OCI-LY7 (cell line): ENCODE data around the gene MPZL3. TPM values are rescaled to one million over a fixed set of nuclear protein-coding genes. Genes with fewer than 3 reads are reported as not detected.

Experiments
- BruUV-seq: library from RNA; stranded (reverse); fragments of 400-500 nt; replicated peaks from 2 replicates; lab custom pipeline; 2021; lab: Mats Ljungman, UMichigan
- CTCF ChIA-PET: fragments of 300-600 bp; sonication (Branson Sonifier 250); formaldehyde crosslinking; loops from one replicate; lab custom pipeline; 2022; ENCODE audit warnings: antibody characterized with exemption; ENCODE audit not compliant: unreplicated experiment; lab: Charles Lee
- POLR2A ChIA-PET: fragments of 300-600 bp; sonication (Branson Sonifier 250); formaldehyde crosslinking; loops from one replicate; lab custom pipeline; 2022; ENCODE audit warnings: antibody characterized with exemption; lab: Charles Lee
- DNase-seq: peaks from one replicate; pipeline ENCODE4 v3.0.0-alpha.2; 2015; ENCODE audit warnings: low spot score
- H2AFZ ChIP-seq: fragments of 200-600 bp; sonication (generic), shearing (Covaris generic); 2 replicates; pipeline ENCODE4 v1.6.1; 2014; ENCODE audit warnings: mild to moderate bottlenecking, antibody characterized with exemption, low read length, moderate library complexity
- H3K27ac ChIP-seq: fragments of 200-600 bp; sonication (generic); 2 replicates; pipeline ENCODE4 v1.5.1; 2014; ENCODE audit warnings: mixed run types, low read depth, mild to moderate bottlenecking, moderate library complexity, low read length, inconsistent platforms; ENCODE audit not compliant: poor library complexity, severe bottlenecking
- H3K36me3 ChIP-seq: fragments of 200-600 bp; sonication (generic); 2 replicates; pipeline ENCODE4 v1.6.1; 2014; ENCODE audit warnings: mild to moderate bottlenecking, antibody characterized with exemption, low read length, moderate library complexity, mixed read lengths; ENCODE audit not compliant: insufficient read depth
- H3K4me1 ChIP-seq: fragments of 200-600 bp; sonication (generic); 2 replicates; pipeline ENCODE4 v1.5.1; 2014; ENCODE audit warnings: mild to moderate bottlenecking, low read length; ENCODE audit not compliant: insufficient read depth, poor library complexity, severe bottlenecking
- H3K4me2 ChIP-seq: fragments of 200-600 bp; sonication (generic); 2 replicates; pipeline ENCODE4 v1.6.1; 2014; ENCODE audit warnings: mild to moderate bottlenecking, low read length
- H3K4me3 ChIP-seq: fragments of 200-600 bp; sonication (generic); 2 replicates; pipeline ENCODE4 v1.5.1; 2014; ENCODE audit warnings: mild to moderate bottlenecking, low read depth, low read length; ENCODE audit not compliant: poor library complexity, severe bottlenecking
- H3K79me2 ChIP-seq: fragments of 200-600 bp; sonication (generic); 2 replicates; pipeline ENCODE4 v1.6.1; 2016; ENCODE audit warnings: low read depth, mild to moderate bottlenecking, low read length, moderate library complexity, mixed read lengths; ENCODE audit not compliant: insufficient read depth
- H3K9me2 ChIP-seq: fragments of 200-600 bp; sonication (generic); 2 replicates; pipeline ENCODE4 v1.6.1; 2016; ENCODE audit warnings: mild to moderate bottlenecking, low read length, mixed read lengths; ENCODE audit not compliant: insufficient read depth
- H3K9me3 ChIP-seq: fragments of 200-600 bp; sonication (generic); 2 replicates; pipeline ENCODE4 v1.6.1; 2014; ENCODE audit warnings: mild to moderate bottlenecking, mixed run types, low read length, mixed read lengths
- H4K20me1 ChIP-seq: fragments of 200-600 bp; sonication (generic); 2 replicates; pipeline ENCODE4 v1.6.1; 2014; ENCODE audit warnings: mild to moderate bottlenecking, antibody characterized with exemption, low read length, moderate library complexity, mixed read lengths; ENCODE audit not compliant: insufficient read depth
- CTCF ChIP-seq: fragments of 200-600 bp; sonication (generic); conservative IDR thresholded peaks from 2 replicates; pipeline ENCODE4 v1.5.1; 2014; ENCODE audit warnings: mild to moderate bottlenecking, antibody characterized with exemption, low read length, moderate library complexity, mixed read lengths
- EZH2phosphoT487 ChIP-seq: fragments of 200-600 bp; sonication (generic); IDR thresholded peaks from 2 replicates; pipeline ENCODE4 v1.6.1; 2018; ENCODE audit warnings: low read depth, borderline replicate concordance, mild to moderate bottlenecking, mixed run types, antibody characterized with exemption, low read length, moderate library complexity, mixed read lengths
- intact Hi-C: fragments of 100-400 bp; cut with micrococcal nuclease; formaldehyde crosslinking; loops from one replicate; pipeline ENCODE4 v1.10.0; 2022; ENCODE audit not compliant: unreplicated experiment
- total RNA-seq, 2 experiments: library from RNA; depleted of rRNA in 1 of 2; stranded (reverse); fragments of >200 nt in 1 of 2; shearing (Covaris generic) in 1 of 2; gene quantifications; 2 replicates each; pipeline ENCODE4 v1.2.3, GENCODE V29; 2014 to 2022

MPZL3 gene
- total RNA-seq, 2 experiments from 2014 or later, result 1.9 to 5.8 TPM

GRCh38 chr11:118205606-118206378 lies 46.4 kb downstream of the MPZL3 start:
- Histone ChIP-seq H4K20me1 (no peaks in the 10 kb centered on the region), H3K4me3 (peak overlapping the region; percentile 5), H3K4me1 (peaks cover 12% of the 10 kb centered on the region), H3K36me3 (no peaks in the 10 kb centered on the region), H3K4me2 (peak overlapping the region; percentile 49), H3K27ac (no peak overlapping the region), H2AFZ (peak overlapping the region; percentile 93), H3K9me2 (no peaks in the 10 kb centered on the region; the same call in 1 of the 2 replicates), H3K79me2 (no peaks in the 10 kb centered on the region), H3K9me3 (no peaks in the 10 kb centered on the region)
- TF ChIP-seq EZH2phosphoT487 (no peak), CTCF (no peak)
- intact Hi-C loops, result no loop called here
- DNase-seq, result no peak
- BruUV-seq, result no TSS peak
- ChIA-PET CTCF (interaction anchor here (1.1 kb wide), 1 partner anchor 84 kb away, joined by 3 read pairs; no protein-coding TSS in a partner anchor), POLR2A (interaction anchor here (1.0 kb wide), 1 partner anchor 31 kb away, joined by 3 read pairs; no protein-coding TSS in a partner anchor)

DNA sequence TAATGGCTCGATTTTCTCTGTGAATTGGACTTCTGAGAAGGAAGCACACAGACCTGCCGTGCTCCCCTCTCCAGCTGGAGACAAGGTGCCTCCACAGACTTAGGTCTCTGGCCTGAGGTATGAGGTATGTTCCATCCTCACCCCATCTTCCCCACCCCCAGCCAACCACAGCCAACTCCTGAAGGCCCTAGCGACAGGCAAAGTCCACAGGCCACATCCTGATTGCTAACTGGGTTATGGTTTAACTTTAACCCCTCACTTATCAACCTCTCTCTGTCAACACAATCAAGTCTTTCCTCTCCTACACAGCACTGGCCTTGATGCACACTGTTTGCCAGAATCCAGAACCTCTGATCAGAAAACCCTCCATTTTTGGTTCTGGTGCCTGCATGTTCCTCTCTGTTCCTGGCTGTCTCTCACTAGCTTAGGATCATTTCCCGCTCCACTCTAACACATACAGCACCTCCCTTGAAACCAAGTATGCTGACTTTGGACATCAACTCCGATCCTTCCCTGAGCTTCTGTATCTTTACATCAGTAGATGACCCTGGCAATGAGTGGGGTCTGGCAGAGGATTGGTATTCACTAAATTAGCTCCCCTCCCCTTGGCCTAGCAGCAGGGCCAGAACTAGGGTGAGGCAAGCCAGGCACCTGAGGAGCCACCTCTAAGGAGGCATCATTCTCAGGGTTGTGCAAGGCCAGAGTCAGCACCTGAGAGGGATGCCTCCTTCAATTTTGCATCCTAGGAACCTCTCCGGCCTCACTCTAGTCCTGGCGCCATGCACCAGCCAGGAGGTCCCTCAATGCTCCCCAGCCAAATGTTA lies 49.4 kb downstream of the MPZL3 start:
- Histone ChIP-seq H3K79me2 (no peaks in the 10 kb centered on the region), H3K9me2 (no peaks in the 10 kb centered on the region; the same call in 1 of the 2 replicates), H3K27ac (no peak overlapping the region), H3K4me1 (peaks cover 12% of the 10 kb centered on the region), H3K4me3 (no peak overlapping the region), H3K4me2 (no peak overlapping the region), H4K20me1 (no peaks in the 10 kb centered on the region), H2AFZ (no peak overlapping the region), H3K9me3 (no peaks in the 10 kb centered on the region), H3K36me3 (no peaks in the 10 kb centered on the region)
- ChIA-PET CTCF (interaction anchor here (0.6 to 1.0 kb wide), 2 partner anchors 11 to 65 kb away, joined by 3 to 4 read pairs; no protein-coding TSS in a partner anchor), POLR2A (interaction anchor here (0.9 to 1.8 kb wide), 3 partner anchors 9 to 135 kb away, joined by 3 to 9 read pairs (median 4); no protein-coding TSS in a partner anchor)
- BruUV-seq, result no TSS peak
- intact Hi-C loops, result no loop called here
- DNase-seq, result no peak
- no peak for TF ChIP-seq CTCF
- no peak for TF ChIP-seq EZH2phosphoT487
